ENCODE measurements around the gene EDEM1. TPM values are rescaled to one million over a fixed set of nuclear protein-coding genes. Genes with fewer than 3 reads are reported as not detected.

The EDEM1 gene
- total RNA-seq, 1 donor from 2014 or later: 49.1 TPM

DNA sequence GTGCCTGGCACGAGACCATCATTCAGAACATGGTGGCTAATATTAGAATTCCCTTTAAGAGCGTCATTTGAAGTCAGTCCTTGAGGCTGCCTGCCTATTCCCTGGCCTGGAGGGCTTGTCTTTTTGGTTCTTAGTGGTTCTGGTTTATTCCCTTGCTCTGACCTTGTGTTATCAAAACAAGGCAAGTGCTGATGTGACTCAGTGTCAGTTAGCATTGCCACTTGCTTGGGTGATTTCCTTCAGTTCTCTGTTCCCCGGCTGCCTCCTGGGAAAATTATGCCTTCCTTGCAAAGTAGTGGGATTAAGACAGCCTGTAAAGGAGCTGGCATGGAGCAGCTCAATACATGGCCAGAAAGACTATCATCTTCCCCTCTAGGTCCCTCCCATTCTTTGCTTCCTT, 64.6 kb downstream of the EDEM1 start:
- H3K36me3 Mint-ChIP-seq (ENCODE audit: low read depth): no peaks in the 10 kb centered on the region
- peaks cover 13% of the 10 kb centered on the region for H3K27me3 Mint-ChIP-seq (ENCODE audit: low read depth)
- DNase-seq (ENCODE audit: low spot score): no peak
- no peaks in the 10 kb centered on the region for H3K9me3 Mint-ChIP-seq (ENCODE audit: low read depth)
- TF ChIP-seq, protein P1, sequence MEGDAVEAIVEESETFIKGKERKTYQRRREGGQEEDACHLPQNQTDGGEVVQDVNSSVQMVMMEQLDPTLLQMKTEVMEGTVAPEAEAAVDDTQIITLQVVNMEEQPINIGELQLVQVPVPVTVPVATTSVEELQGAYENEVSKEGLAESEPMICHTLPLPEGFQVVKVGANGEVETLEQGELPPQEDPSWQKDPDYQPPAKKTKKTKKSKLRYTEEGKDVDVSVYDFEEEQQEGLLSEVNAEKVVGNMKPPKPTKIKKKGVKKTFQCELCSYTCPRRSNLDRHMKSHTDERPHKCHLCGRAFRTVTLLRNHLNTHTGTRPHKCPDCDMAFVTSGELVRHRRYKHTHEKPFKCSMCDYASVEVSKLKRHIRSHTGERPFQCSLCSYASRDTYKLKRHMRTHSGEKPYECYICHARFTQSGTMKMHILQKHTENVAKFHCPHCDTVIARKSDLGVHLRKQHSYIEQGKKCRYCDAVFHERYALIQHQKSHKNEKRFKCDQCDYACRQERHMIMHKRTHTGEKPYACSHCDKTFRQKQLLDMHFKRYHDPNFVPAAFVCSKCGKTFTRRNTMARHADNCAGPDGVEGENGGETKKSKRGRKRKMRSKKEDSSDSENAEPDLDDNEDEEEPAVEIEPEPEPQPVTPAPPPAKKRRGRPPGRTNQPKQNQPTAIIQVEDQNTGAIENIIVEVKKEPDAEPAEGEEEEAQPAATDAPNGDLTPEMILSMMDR (IDR thresholded peaks at IDR 0.05): no peak
- no peak overlapping the region for H3K4me3 Mint-ChIP-seq (ENCODE audit: unreplicated experiment)
- no peaks in the 10 kb centered on the region for H3K4me1 Mint-ChIP-seq (ENCODE audit: low read depth)
- H3K27ac Mint-ChIP-seq (ENCODE audit: unreplicated experiment): no peak overlapping the region

DNA sequence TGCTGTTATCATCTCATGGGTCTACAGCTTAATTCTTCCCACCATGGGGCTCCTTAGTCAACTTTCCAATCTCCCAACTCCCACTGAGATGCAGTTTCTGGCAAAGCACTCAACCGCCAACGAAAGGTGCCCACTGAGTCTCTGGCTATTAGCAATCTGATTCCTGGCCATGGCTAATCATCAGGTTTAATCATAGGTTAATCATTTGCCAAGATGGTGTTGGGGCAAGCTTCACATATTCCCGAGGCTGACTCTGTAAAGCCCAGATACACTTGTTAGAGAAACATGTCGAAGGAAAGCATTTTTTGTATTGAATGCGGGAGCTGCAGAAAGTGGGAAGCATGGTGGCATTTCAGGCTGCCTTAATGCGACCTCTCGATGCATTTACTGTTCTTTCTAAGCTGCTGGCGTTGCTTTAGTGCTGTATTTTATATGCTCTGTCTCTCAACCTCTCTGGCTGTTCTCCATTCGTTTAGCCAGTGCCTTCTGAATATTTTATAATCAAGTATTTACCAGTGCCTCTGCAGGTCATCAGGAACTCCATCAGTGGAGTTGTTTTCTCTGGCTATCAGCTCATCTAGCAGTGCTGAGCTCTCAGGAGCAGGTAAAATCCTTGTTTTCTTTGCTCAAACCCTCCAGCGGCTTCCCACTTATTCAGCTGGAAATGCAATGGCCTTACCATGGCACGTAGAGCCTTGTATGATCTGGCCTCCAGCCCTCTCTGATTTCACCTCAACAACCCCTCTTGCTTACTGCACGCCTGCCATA, 67.0 kb downstream of the EDEM1 start:
- Mint-ChIP-seq H3K9me3 (ENCODE audit: low read depth) (no peaks in the 10 kb centered on the region), H3K27me3 (ENCODE audit: low read depth) (peaks cover 8% of the 10 kb centered on the region), H3K27ac (ENCODE audit: unreplicated experiment) (no peak overlapping the region), H3K4me3 (ENCODE audit: unreplicated experiment) (no peak overlapping the region), H3K4me1 (ENCODE audit: low read depth) (no peaks in the 10 kb centered on the region), H3K36me3 (ENCODE audit: low read depth) (no peaks in the 10 kb centered on the region)
- no peak for DNase-seq (ENCODE audit: low spot score)
- TF ChIP-seq, protein P1 (IDR thresholded peaks at IDR 0.05): no peak

DNA sequence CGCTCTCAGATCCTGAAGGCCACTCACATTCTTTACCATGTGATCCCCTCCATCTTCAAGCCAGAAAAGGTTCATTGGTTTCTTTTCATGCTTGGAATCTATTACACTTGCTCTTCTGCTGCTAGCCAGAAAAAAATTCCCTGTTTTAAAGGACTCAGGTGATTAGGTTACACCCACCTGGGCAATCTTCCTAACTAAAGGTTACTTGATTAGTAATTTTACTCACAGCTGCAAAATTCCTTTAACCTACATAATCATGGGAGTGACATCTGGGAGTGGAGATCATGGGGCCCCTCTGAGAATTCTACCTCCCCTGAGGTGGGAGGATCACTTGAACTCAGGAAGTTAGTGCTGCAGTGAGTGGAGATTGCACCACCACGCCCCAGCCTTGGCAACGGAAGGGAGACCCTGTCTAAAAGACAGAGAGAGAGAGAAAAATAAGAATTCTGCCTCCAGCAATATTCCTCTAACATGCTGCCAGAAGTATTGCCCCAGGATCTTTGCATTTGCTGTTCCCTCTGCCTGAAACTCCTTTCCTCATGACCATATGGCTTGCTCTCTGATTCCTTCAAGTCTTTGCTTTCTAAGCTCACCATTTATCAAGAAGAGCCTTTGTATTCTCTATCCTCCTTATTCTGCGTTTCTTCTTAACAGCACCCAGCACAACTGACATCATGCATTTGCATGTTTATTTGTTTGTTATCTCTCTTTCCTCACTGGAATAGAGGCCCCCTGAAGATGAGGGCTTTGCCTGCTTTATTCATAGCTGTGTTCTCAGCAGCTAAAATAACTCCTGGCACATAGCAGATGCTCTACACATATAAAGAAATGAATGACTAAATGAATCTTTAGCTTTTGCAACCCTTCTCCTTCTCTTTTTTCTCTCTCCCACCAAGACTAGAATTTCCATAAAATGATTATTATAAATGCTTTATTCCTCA, 68.2 kb downstream of the EDEM1 start:
- no peak overlapping the region for H3K27ac Mint-ChIP-seq (ENCODE audit: unreplicated experiment)
- no peaks in the 10 kb centered on the region for H3K4me1 Mint-ChIP-seq (ENCODE audit: low read depth)
- DNase-seq (ENCODE audit: low spot score): no peak
- TF ChIP-seq, protein P1 (IDR thresholded peaks at IDR 0.05): no peak
- no peak overlapping the region for H3K4me3 Mint-ChIP-seq (ENCODE audit: unreplicated experiment)
- peaks cover 9% of the 10 kb centered on the region for H3K27me3 Mint-ChIP-seq (ENCODE audit: low read depth)
- no peaks in the 10 kb centered on the region for H3K9me3 Mint-ChIP-seq (ENCODE audit: low read depth)
- no peaks in the 10 kb centered on the region for H3K36me3 Mint-ChIP-seq (ENCODE audit: low read depth)

DNA sequence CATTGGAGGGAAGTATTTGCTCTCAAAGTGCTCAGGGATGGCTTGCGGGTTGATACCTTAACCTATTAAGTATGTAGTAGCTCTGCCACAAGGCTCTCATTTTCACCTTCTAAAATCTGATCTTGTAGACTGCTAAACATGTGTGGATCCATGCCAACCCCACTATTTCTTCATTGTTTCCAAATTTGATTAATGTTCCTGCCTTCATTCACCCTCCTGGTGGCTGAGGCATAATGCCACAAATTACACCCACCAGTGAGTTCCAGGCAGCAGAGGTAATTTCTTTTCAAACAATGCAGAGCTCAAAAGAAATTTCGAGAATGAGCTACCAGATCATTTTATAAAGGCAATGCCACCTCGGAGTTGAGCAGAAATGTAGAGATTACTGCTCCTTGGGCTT, 71.0 kb downstream of the EDEM1 start:
- TF ChIP-seq, protein P1 (IDR thresholded peaks at IDR 0.05): no peak
- H3K4me1 Mint-ChIP-seq (ENCODE audit: low read depth): no peaks in the 10 kb centered on the region
- H3K27ac Mint-ChIP-seq (ENCODE audit: unreplicated experiment): no peak overlapping the region
- H3K9me3 Mint-ChIP-seq (ENCODE audit: low read depth): no peaks in the 10 kb centered on the region
- DNase-seq (ENCODE audit: low spot score): no peak
- no peaks in the 10 kb centered on the region for H3K36me3 Mint-ChIP-seq (ENCODE audit: low read depth)
- H3K27me3 Mint-ChIP-seq (ENCODE audit: low read depth): peaks cover 9% of the 10 kb centered on the region
- H3K4me3 Mint-ChIP-seq (ENCODE audit: unreplicated experiment): no peak overlapping the region

DNA sequence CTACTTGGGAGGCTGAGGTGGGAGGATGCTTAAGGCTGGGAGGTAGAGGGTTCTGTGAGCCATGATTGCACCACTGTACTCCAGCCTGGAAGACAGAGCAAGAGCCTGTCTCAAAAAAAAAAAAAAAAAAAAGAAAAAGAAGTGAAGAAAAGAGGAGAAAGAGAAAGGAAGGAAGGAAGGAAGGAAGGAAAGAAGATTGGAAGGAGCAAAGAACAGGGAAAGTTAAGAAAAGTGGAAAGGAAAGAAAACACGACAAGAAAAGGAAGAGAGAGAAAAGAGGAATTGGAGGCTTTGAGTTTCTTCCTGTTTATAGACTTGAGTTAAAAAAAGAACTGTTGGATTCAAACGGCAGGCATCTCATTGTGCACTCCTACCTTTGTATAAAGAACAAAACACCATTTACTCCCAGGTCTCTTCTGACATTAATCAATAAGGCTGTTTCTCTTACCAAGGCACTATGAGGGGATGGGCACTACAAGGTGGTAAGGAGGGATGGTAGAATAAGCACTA, 73.5 kb downstream of the EDEM1 start:
- DNase-seq (ENCODE audit: low spot score): no peak
- Mint-ChIP-seq H3K4me1 (ENCODE audit: low read depth) (peaks cover 6% of the 10 kb centered on the region), H3K9me3 (ENCODE audit: low read depth) (no peaks in the 10 kb centered on the region), H3K36me3 (ENCODE audit: low read depth) (no peaks in the 10 kb centered on the region), H3K27me3 (ENCODE audit: low read depth) (peaks cover 3% of the 10 kb centered on the region), H3K27ac (ENCODE audit: unreplicated experiment) (no peak overlapping the region), H3K4me3 (ENCODE audit: unreplicated experiment) (no peak overlapping the region)
- TF ChIP-seq, protein P1 (IDR thresholded peaks at IDR 0.05): no peak
